ENCODE data around the gene CDH8.

DNA sequence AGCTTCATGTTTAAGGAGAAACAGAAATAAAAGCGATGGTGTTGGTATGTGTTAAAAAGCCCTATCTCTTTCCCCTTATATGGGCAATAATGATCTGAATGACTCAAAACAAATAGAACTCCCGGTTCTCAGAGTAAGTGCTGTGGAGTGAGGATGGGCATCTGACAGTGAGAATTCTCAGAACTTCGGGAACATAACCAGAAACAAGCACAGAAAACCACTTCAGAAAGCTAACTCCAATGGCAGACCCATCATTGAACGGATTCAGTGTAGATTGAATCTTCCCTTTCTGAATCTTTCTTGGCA, 67.2 kb downstream of the CDH8 start:
- TF ChIP-seq, protein P1, sequence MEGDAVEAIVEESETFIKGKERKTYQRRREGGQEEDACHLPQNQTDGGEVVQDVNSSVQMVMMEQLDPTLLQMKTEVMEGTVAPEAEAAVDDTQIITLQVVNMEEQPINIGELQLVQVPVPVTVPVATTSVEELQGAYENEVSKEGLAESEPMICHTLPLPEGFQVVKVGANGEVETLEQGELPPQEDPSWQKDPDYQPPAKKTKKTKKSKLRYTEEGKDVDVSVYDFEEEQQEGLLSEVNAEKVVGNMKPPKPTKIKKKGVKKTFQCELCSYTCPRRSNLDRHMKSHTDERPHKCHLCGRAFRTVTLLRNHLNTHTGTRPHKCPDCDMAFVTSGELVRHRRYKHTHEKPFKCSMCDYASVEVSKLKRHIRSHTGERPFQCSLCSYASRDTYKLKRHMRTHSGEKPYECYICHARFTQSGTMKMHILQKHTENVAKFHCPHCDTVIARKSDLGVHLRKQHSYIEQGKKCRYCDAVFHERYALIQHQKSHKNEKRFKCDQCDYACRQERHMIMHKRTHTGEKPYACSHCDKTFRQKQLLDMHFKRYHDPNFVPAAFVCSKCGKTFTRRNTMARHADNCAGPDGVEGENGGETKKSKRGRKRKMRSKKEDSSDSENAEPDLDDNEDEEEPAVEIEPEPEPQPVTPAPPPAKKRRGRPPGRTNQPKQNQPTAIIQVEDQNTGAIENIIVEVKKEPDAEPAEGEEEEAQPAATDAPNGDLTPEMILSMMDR (IDR thresholded peaks at IDR 0.05; ENCODE audit: insufficient read depth, low read length, poor library complexity, severe bottlenecking), result no peak
- TF ChIP-seq EZH2phosphoT487 (conservative IDR thresholded peaks at IDR 0.05; ENCODE audit: low read length), result no peak
